T-cell (primary cell): ENCODE data around the gene DDRGK1. TPM values are rescaled to one million over a fixed set of nuclear protein-coding genes. Genes with fewer than 3 reads are reported as not detected.
"Not testable (repeated sequence)": the region's sequence is repeated elsewhere in the genome, so short reads cannot be mapped to it uniquely, and the experiment has no call there.

Experiments used
- ATAC-seq, 4 experiments: fragments of 200-7000 bp in 3 of 4; fragments of 150-1000 bp in 1 of 4; cut with Tn5 transposase; replicated peaks in 1 of 4; 1 replicate in 3 of 4; 2 replicates in 1 of 4; pipeline ENCODE4 v1.10.0; 2021; ENCODE audit warnings: moderate library complexity in 3 of 4, mild to moderate bottlenecking in 2 of 4, moderate number of reproducible peaks in 1 of 4
- CTCF ChIA-PET, 2 donors: fragments of 300-600 bp; sonication (Branson Sonifier 250); formaldehyde crosslinking; loops; one replicate each; lab custom pipeline; 2022; ENCODE audit warnings: antibody characterized with exemption in 2 of 2; lab: Charles Lee
- POLR2A ChIA-PET, 2 donors: fragments of 300-600 bp; sonication (Branson Sonifier 250); formaldehyde crosslinking; loops; one replicate each; lab custom pipeline; 2022; ENCODE audit warnings: antibody characterized with exemption in 2 of 2; lab: Charles Lee
- DNase-seq, 35 experiments: peaks; one replicate each; pipeline versions ENCODE4 v3.0.0 to v3.0.0-alpha.2; 2013 to 2023
- H3K27ac ChIP-seq: one replicate; pipeline ENCODE4 v1.5.1; 2013; ENCODE audit warnings: low read length
- H3K27me3 ChIP-seq, 2 experiments: replicated peaks in 1 of 2; 1 replicate in 1 of 2; 2 replicates in 1 of 2; pipeline versions ENCODE4 v1.6.1 to v1.7.0; 2013; ENCODE audit warnings: low read length in 1 of 2, mixed read lengths in 1 of 2; ENCODE audit not compliant: control insufficient read depth in 2 of 2, insufficient read depth in 2 of 2; ENCODE audit errors: extremely low read depth in 1 of 2
- H3K36me3 ChIP-seq, 2 donors: 1 replicate in 1 of 2; 2 replicates in 1 of 2; pipeline versions ENCODE4 v1.6.1 to v1.7.0; 2013; ENCODE audit warnings: low read length in 1 of 2; ENCODE audit not compliant: control insufficient read depth in 2 of 2, insufficient read depth in 1 of 2; ENCODE audit errors: extremely low read depth in 1 of 2
- H3K4me1 ChIP-seq, 2 experiments: 1 replicate in 1 of 2; 2 replicates in 1 of 2; pipeline versions ENCODE4 v1.6.1 to v1.7.0; 2013; ENCODE audit warnings: low read length in 2 of 2, mixed read lengths in 1 of 2; ENCODE audit not compliant: insufficient read depth in 2 of 2, control insufficient read depth in 1 of 2; ENCODE audit errors: extremely low read depth in 1 of 2
- H3K4me3 ChIP-seq, 2 donors: 1 replicate in 1 of 2; 2 replicates in 1 of 2; pipeline versions ENCODE4 v1.5.1 to v1.7.0; 2013; ENCODE audit warnings: mild to moderate bottlenecking in 2 of 2, low read length in 1 of 2, moderate library complexity in 1 of 2; ENCODE audit not compliant: control insufficient read depth in 1 of 2; ENCODE audit errors: extremely low read depth in 1 of 2
- H3K9me3 ChIP-seq: 2 replicates; pipeline ENCODE4 v1.7.0; 2013
- H3K27ac Mint-ChIP-seq, 2 donors: one replicate each; pipeline ENCODE4 v1.8.0; 2020 to 2021; ENCODE audit warnings: mild to moderate bottlenecking in 2 of 2, mixed read lengths in 2 of 2
- H3K27me3 Mint-ChIP-seq, 2 donors: one replicate each; pipeline ENCODE4 v1.8.0; 2021 to 2022; ENCODE audit warnings: mixed read lengths in 2 of 2
- H3K36me3 Mint-ChIP-seq: one replicate; pipeline ENCODE4 v1.8.0; 2021; ENCODE audit warnings: mixed read lengths
- H3K4me1 Mint-ChIP-seq, 3 donors: one replicate each; pipeline ENCODE4 v1.8.0; 2020 to 2022; ENCODE audit warnings: mixed read lengths in 3 of 3, mild to moderate bottlenecking in 1 of 3
- H3K4me3 Mint-ChIP-seq, 3 donors: one replicate each; pipeline ENCODE4 v1.8.0; 2020 to 2022; ENCODE audit warnings: mild to moderate bottlenecking in 3 of 3, mixed read lengths in 3 of 3, moderate library complexity in 3 of 3
- H3K9me3 Mint-ChIP-seq, 3 donors: one replicate each; pipeline ENCODE4 v1.8.0; 2020 to 2022; ENCODE audit warnings: mixed read lengths in 3 of 3
- WGBS: methylation state at CpG from one replicate; pipeline ENCODE4 v1.1.5; 2013; ENCODE audit warnings: missing lambda C conversion rate; ENCODE audit not compliant: insufficient coverage; 5-methylcytosine and 5-hydroxymethylcytosine counted together
- total RNA-seq, 35 experiments: library from RNA in 6 of 35; stranded (reverse) in 6 of 35; fragments of 120-200 nt in 1 of 35; gene quantifications; one replicate each; pipeline versions ENCODE4 v1.2.1 to v1.2.4 and lab custom pipeline; 2013 to 2026

Gene DDRGK1
- total RNA-seq, 5 donors from 2014 or later (not counting 1 experiment from before 2014, with no cell fraction given) = 44.6 to 76.3 (median 68.2) TPM

DNA sequence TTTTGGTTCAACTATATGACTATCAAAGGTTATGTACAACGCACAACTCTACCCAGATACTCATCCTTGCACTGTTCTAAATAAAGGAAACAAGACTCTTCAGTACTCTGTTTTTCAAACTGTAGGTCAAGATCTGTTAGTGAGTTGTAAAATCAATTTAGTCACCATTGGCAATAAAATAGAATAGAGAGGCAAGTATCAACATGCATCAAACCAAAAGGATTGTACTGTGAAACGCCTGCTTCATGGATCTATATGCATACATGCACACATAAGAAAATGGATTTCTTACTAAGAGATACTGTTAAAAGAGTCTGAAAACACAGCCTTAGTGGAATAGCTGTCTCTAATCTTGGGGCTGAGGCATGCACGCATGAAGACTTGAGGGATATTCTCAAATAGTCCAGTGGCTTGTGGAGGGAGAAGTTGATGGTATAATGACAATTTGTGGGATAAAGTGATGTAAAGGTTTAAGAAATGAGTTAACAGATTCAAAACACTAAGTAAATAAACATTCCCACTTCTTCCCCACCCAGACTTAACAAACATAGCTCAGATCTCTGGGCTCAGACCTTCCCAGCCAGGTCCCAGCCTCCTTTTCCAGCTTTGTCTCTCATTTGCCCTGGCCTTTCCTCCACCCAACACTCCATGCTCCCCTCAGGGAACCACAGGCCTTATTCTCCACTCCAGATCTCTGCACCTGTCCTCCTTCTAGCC lies 20.4 kb downstream of the DDRGK1 start:
- H3K9me3 ChIP-seq = no peaks in the 10 kb centered on the region
- Mint-ChIP-seq H3K36me3 (no peaks in the 10 kb centered on the region), H3K4me3 (no peak overlapping the region), H3K27ac (no peak overlapping the region), H3K4me1 (no peaks in the 10 kb centered on the region), H3K27me3 (no peaks in the 10 kb centered on the region), H3K9me3 (no peaks in the 10 kb centered on the region)
- H3K27ac ChIP-seq = no peak overlapping the region
- no peaks in the 10 kb centered on the region for H3K4me1 ChIP-seq
- POLR2A ChIA-PET = no interaction called here
- ATAC-seq (no peak), DNase-seq (no peak)
- 100% methylated on average over 1 of the region's 3 CpGs for WGBS
- no peak overlapping the region for H3K4me3 ChIP-seq
- CTCF ChIA-PET = interaction anchor here in 1 of 2 donors (0.7 kb wide), 1 partner anchor 764 kb away, joined by 3 read pairs; no protein-coding TSS in a partner anchor
- H3K36me3 ChIP-seq = peaks cover 0 to 3% of the 10 kb centered on the region in 2 donors
- no peaks in the 10 kb centered on the region for H3K27me3 ChIP-seq

- ATAC-seq, DNase-seq, POLR2A ChIA-PET, H3K36me3 ChIP-seq, H3K27me3 Mint-ChIP-seq, H3K27ac Mint-ChIP-seq, H3K4me3 Mint-ChIP-seq, H3K36me3 Mint-ChIP-seq, H3K27ac ChIP-seq, H3K4me3 ChIP-seq, H3K4me1 ChIP-seq, H3K4me1 Mint-ChIP-seq, H3K9me3 Mint-ChIP-seq, H3K9me3 ChIP-seq, H3K27me3 ChIP-seq: not testable (repeated sequence)
- WGBS = 100% methylated on average over 1 of the region's 5 CpGs
- CTCF ChIA-PET = interaction anchor here in 1 of 2 donors (0.7 kb wide), 1 partner anchor 27 kb away, joined by 4 read pairs; no protein-coding TSS in a partner anchor
Observed at GRCh38 chr20:3182429-3182828, 22.1 kb downstream of the DDRGK1 start.

GRCh38 chr20:3181270-3181669 lies 23.2 kb downstream of the DDRGK1 start:
- Histone ChIP-seq H3K27ac (no peak overlapping the region), H3K4me1 (no peaks in the 10 kb centered on the region), H3K9me3 (no peaks in the 10 kb centered on the region), H3K36me3 (no peaks in the 10 kb centered on the region), H3K27me3 (no peaks in the 10 kb centered on the region), H3K4me3 (no peak overlapping the region)
- POLR2A ChIA-PET = no interaction called here
- H3K36me3 Mint-ChIP-seq = no peaks in the 10 kb centered on the region
- no peak overlapping the region for H3K27ac Mint-ChIP-seq
- no peaks in the 10 kb centered on the region for H3K27me3 Mint-ChIP-seq
- CTCF ChIA-PET = interaction anchor here in 1 of 2 donors (0.7 kb wide), 1 partner anchor 76 kb away, joined by 4 read pairs; no protein-coding TSS in a partner anchor
- H3K4me3 Mint-ChIP-seq = no peak overlapping the region
- no CpG with 5 or more reads among the region's 5 CpGs for WGBS
- H3K4me1 Mint-ChIP-seq = no peaks in the 10 kb centered on the region
- DNase-seq (no peak), ATAC-seq (no peak)
- H3K9me3 Mint-ChIP-seq = no peaks in the 10 kb centered on the region

- Mint-ChIP-seq H3K27me3 (peaks cover 0 to 3% of the 10 kb centered on the region in 2 donors), H3K4me1 (no peaks in the 10 kb centered on the region), H3K27ac (no peak overlapping the region), H3K9me3 (no peaks in the 10 kb centered on the region), H3K36me3 (no peaks in the 10 kb centered on the region), H3K4me3 (no peak overlapping the region)
- no peaks in the 10 kb centered on the region for H3K36me3 ChIP-seq
- 68% methylated on average over 2 of the region's 4 CpGs for WGBS
- H3K9me3 ChIP-seq = no peaks in the 10 kb centered on the region
- no peaks in the 10 kb centered on the region for H3K4me1 ChIP-seq
- no peak overlapping the region for H3K4me3 ChIP-seq
- ATAC-seq (no peak), DNase-seq (no peak)
- CTCF ChIA-PET = no interaction called here
- POLR2A ChIA-PET = no interaction called here
- H3K27me3 ChIP-seq = no peaks in the 10 kb centered on the region
- no peak overlapping the region for H3K27ac ChIP-seq
Observed at GRCh38 chr20:3180319-3180718, 24.2 kb downstream of the DDRGK1 start.

- Mint-ChIP-seq H3K27ac (no peak overlapping the region), H3K4me3 (no peak overlapping the region), H3K9me3 (no peaks in the 10 kb centered on the region), H3K27me3 (peaks cover 0 to 10% of the 10 kb centered on the region in 2 donors), H3K4me1 (peaks cover 8% of the 10 kb centered on the region in 3 donors), H3K36me3 (no peaks in the 10 kb centered on the region)
- ChIA-PET POLR2A (no interaction called here), CTCF (interaction anchor here in 1 of 2 donors (0.7 kb wide), 1 partner anchor 226 kb away, joined by 4 read pairs; no protein-coding TSS in a partner anchor)
- no peaks in the 10 kb centered on the region for H3K36me3 ChIP-seq
- no peak overlapping the region for H3K4me3 ChIP-seq
- H3K27me3 ChIP-seq = peaks cover 2 to 9% of the 10 kb centered on the region in 2 experiments
- DNase-seq (no peak), ATAC-seq (no peak)
- peaks cover 2 to 14% of the 10 kb centered on the region in 2 experiments for H3K4me1 ChIP-seq
- no peaks in the 10 kb centered on the region for H3K9me3 ChIP-seq
- no peak overlapping the region for H3K27ac ChIP-seq
- WGBS = 86% methylated on average over 1 of the region's 8 CpGs
Observed at GRCh38 chr20:3177746-3178485, 26.6 kb downstream of the DDRGK1 start.

DNA sequence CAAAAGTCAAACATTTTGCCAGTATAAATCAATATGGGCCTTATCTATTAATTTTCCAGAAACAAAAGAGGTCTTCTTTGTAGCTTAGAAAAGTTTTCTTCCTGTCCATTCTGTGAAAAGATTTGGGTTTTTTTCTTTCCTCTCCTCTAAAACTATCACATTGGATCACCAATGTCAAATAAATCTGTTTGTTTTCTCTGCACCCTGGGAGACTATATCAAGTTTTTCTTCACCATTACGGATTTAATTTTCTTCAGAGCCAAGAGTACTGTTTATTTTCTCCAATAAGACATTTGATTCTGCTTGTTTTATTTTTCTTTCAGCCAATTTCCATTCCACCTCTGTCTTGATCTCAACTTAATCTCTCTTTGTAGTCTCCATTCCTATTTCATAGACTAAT lies 29.2 kb downstream of the DDRGK1 start:
- WGBS = no CpG with 5 or more reads among the region's 1 CpG
- no peak for ATAC-seq
- no peak overlapping the region for H3K4me3 ChIP-seq
- Mint-ChIP-seq H3K36me3 (no peaks in the 10 kb centered on the region), H3K4me1 (peaks cover 14 to 20% (median 19%) of the 10 kb centered on the region in 3 donors), H3K9me3 (no peaks in the 10 kb centered on the region), H3K27me3 (peaks cover 0 to 17% of the 10 kb centered on the region in 2 donors), H3K4me3 (peak overlapping the region; percentile 5 to 80 (median 13)), H3K27ac (no peak overlapping the region)
- ChIA-PET POLR2A (no interaction called here), CTCF (no interaction called here)
- peaks cover 2 to 21% of the 10 kb centered on the region in 2 experiments for H3K4me1 ChIP-seq
- no peak for DNase-seq
- no peak overlapping the region for H3K27ac ChIP-seq
- H3K36me3 ChIP-seq = no peaks in the 10 kb centered on the region
- H3K9me3 ChIP-seq = no peaks in the 10 kb centered on the region
- peaks cover 2 to 29% of the 10 kb centered on the region in 2 experiments for H3K27me3 ChIP-seq
